ENCODE results near the gene THRB. TPM values are rescaled to one million over a fixed set of nuclear protein-coding genes. Genes with fewer than 3 reads are reported as not detected.

THRB gene
- total RNA-seq, 1 donor from 2014 or later, result 19.7 TPM

GRCh38 chr3:24311881-24312280 is 182.8 kb downstream of the THRB start:
- Histone ChIP-seq H3K27ac (no peak overlapping the region), H3K27me3 (no peaks in the 10 kb centered on the region), H3K36me3 (no peaks in the 10 kb centered on the region), H3K4me1 (no peaks in the 10 kb centered on the region), H3K4me3 (no peak overlapping the region), H3K9me3 (no peaks in the 10 kb centered on the region)
- no peak for ATAC-seq
- intact Hi-C loops (cut with DNase I), result no loop called here
- no peak for DNase-seq
- no peak for TF ChIP-seq CTCF (IDR thresholded peaks at IDR 0.05)

- TF ChIP-seq CTCF (IDR thresholded peaks at IDR 0.05), result no peak
- intact Hi-C loops (cut with DNase I), result no loop called here
- H3K27ac ChIP-seq, result no peak overlapping the region
- H3K9me3 ChIP-seq, result no peaks in the 10 kb centered on the region
- no peaks in the 10 kb centered on the region for H3K27me3 ChIP-seq
- peaks cover 6% of the 10 kb centered on the region for H3K4me1 ChIP-seq
- no peak overlapping the region for H3K4me3 ChIP-seq
- no peak for ATAC-seq
- DNase-seq, result no peak
- H3K36me3 ChIP-seq, result no peaks in the 10 kb centered on the region
Measured at GRCh38 chr3:24310887-24311286, 183.8 kb downstream of the THRB start.

- no peak overlapping the region for H3K4me3 ChIP-seq
- DNase-seq (no peak), ATAC-seq (no peak)
- no peaks in the 10 kb centered on the region for H3K27me3 ChIP-seq
- intact Hi-C loops (cut with DNase I), result no loop called here
- no peak overlapping the region for H3K27ac ChIP-seq
- no peaks in the 10 kb centered on the region for H3K9me3 ChIP-seq
- TF ChIP-seq CTCF (IDR thresholded peaks at IDR 0.05), result no peak
- peaks cover 12% of the 10 kb centered on the region for H3K4me1 ChIP-seq
- no peaks in the 10 kb centered on the region for H3K36me3 ChIP-seq
Measured at GRCh38 chr3:24306518-24306917, 188.1 kb downstream of the THRB start.

- no peak overlapping the region for H3K4me3 ChIP-seq
- no peak for TF ChIP-seq CTCF (IDR thresholded peaks at IDR 0.05)
- intact Hi-C loops (cut with DNase I), result no loop called here
- no peaks in the 10 kb centered on the region for H3K27me3 ChIP-seq
- ATAC-seq (no peak), DNase-seq (no peak)
- no peak overlapping the region for H3K27ac ChIP-seq
- H3K4me1 ChIP-seq, result peaks cover 12% of the 10 kb centered on the region
- no peaks in the 10 kb centered on the region for H3K9me3 ChIP-seq
- no peaks in the 10 kb centered on the region for H3K36me3 ChIP-seq
Measured at GRCh38 chr3:24305795-24306467, 188.7 kb downstream of the THRB start.

- Histone ChIP-seq H3K36me3 (no peaks in the 10 kb centered on the region), H3K4me3 (no peak overlapping the region), H3K4me1 (peaks cover 12% of the 10 kb centered on the region), H3K27me3 (no peaks in the 10 kb centered on the region), H3K27ac (no peak overlapping the region), H3K9me3 (no peaks in the 10 kb centered on the region)
- TF ChIP-seq CTCF (IDR thresholded peaks at IDR 0.05), result no peak
- ATAC-seq (no peak), DNase-seq (no peak)
- intact Hi-C loops (cut with DNase I), result no loop called here
Measured at GRCh38 chr3:24303057-24303754, 191.4 kb downstream of the THRB start.
